Measurements from ENCODE around the gene VEGFB. TPM values are rescaled to one million over a fixed set of nuclear protein-coding genes. Genes with fewer than 3 reads are reported as not detected.

Gene VEGFB
- total and polyA plus RNA-seq, 2 of the 4 experiments (the other 2 are of a cell fraction): 3.0 to 25.1 TPM

GRCh38 chr11:64192434-64192833 is 42.0 kb upstream of the VEGFB start:
- no peaks in the 10 kb centered on the region for H3K27me3 ChIP-seq (ENCODE audit: control insufficient read depth, insufficient read depth, low read length)
- ChIA-PET CTCF (no interaction called here), POLR2A (ENCODE audit: unreplicated experiment) (no interaction called here)
- TF ChIP-seq BHLHE40 (IDR thresholded peaks at IDR 0.05; ENCODE audit: low read depth, low read length) (no peak), SMC3 (IDR thresholded peaks at IDR 0.05; ENCODE audit: low read depth, low read length) (no peak), POLR2A (IDR thresholded peaks at IDR 0.05; ENCODE audit: low read depth, low read length) (no peak), RCOR1 (IDR thresholded peaks at IDR 0.05; ENCODE audit: insufficient replicate concordance, low read length) (no peak), RFX5 (IDR thresholded peaks at IDR 0.05; ENCODE audit: low read depth, low read length) (no peak), CHD1 (IDR thresholded peaks at IDR 0.05; ENCODE audit: low read depth, low read length) (no peak), FOS (IDR thresholded peaks at IDR 0.05; ENCODE audit: low read depth, low read length) (no peak)
- peaks cover 48% of the 10 kb centered on the region for H3K36me3 ChIP-seq (ENCODE audit: control insufficient read depth, insufficient read depth, low read length)
- no peak overlapping the region for H2AFZ ChIP-seq (replicated peaks; ENCODE audit: low read length, poor library complexity)
- H3K18ac ChIP-seq (ENCODE audit: low read depth, low read length): no peak overlapping the region
- no peak overlapping the region for H2AK5ac ChIP-seq (ENCODE audit: low read depth, low read length)
- no peak overlapping the region for H3K23ac ChIP-seq (ENCODE audit: low read depth, low read length)
- peaks cover 38 to 74% of the 10 kb centered on the region in 2 experiments for H3K79me1 ChIP-seq (ENCODE audit: low read depth in 1 of 2, low read length in 2 of 2)
- in situ Hi-C loops (cut with MboI; ENCODE audit: low sequenced_read_pairs) (no loop called here), dilution Hi-C loops (cut with HindIII; ENCODE audit: low sequenced_read_pairs, unreplicated experiment) (no loop called here), intact Hi-C loops (cut with micrococcal nuclease) (no loop called here)
- peaks cover 54% of the 10 kb centered on the region for H4K20me1 ChIP-seq (ENCODE audit: insufficient read depth, low read length)
- H3K4ac ChIP-seq (ENCODE audit: low read depth, low read length): no peak overlapping the region
- 100% methylated on average over 3 of the region's 5 CpGs; no CpG with 5 or more reads in 1 of the 2 experiments for WGBS, 2 experiments (ENCODE audit: extremely low coverage in 2 of 2, insufficient read length in 1 of 2)
- H3K4me2 ChIP-seq (ENCODE audit: low read depth, low read length): no peak overlapping the region
- no peak for DNase-seq
- no peak for ATAC-seq (ENCODE audit: low read depth)
- no peak overlapping the region for H3K4me3 ChIP-seq (ENCODE audit: insufficient read depth, low read depth, low read length)
- H2BK5ac ChIP-seq (ENCODE audit: low read depth, low read length, poor library complexity, severe bottlenecking): no peak overlapping the region
- H3K9me3 ChIP-seq (ENCODE audit: control insufficient read depth, insufficient read depth, low read length): no peaks in the 10 kb centered on the region
- H3K9ac ChIP-seq (ENCODE audit: low read depth, low read length): no peak overlapping the region
- H3K9me1 ChIP-seq (ENCODE audit: insufficient read depth, low read length): peaks cover 12% of the 10 kb centered on the region; the same call in 1 of the 2 replicates
- H4K91ac ChIP-seq (ENCODE audit: insufficient read depth, low read depth, low read length): no peak overlapping the region
- no peak overlapping the region for H2BK120ac ChIP-seq (ENCODE audit: low read depth, low read length)
- H4K8ac ChIP-seq (ENCODE audit: low read depth in 2 of 2, low read length in 2 of 2): no peak overlapping the region
- no peak overlapping the region for H3K14ac ChIP-seq (replicated peaks; ENCODE audit: low read depth, low read length)
- H3K27ac ChIP-seq (ENCODE audit: insufficient read depth, low read length): no peak overlapping the region
- no TSS peak for BruUV-seq (replicated peaks)
- H3K4me1 ChIP-seq (ENCODE audit: control insufficient read depth, insufficient read depth, low read length): no peaks in the 10 kb centered on the region
- H2BK20ac ChIP-seq (ENCODE audit: low read depth, low read length): no peak overlapping the region
- H2AK9ac ChIP-seq (replicated peaks; ENCODE audit: low read depth, low read length, poor library complexity): peak overlapping the region; percentile 17
- H3K56ac ChIP-seq (ENCODE audit: extremely low read depth, insufficient read depth, low read length): no peak overlapping the region
- no peak overlapping the region for H4K5ac ChIP-seq (ENCODE audit: low read depth, low read length)
- no peak overlapping the region for H2BK15ac ChIP-seq (ENCODE audit: low read depth, low read length)
